Ovary (tissue), 3 donors: ENCODE data around the gene MCTP2.

ENCODE experiments used
- CTCF ChIP-seq, 3 donors: fragments of 450-650 bp in 2 of 3; fragments of 200-600 bp in 1 of 3; IDR thresholded peaks; one replicate each; pipeline versions ENCODE4 v1.5.1 to v1.8.0; 2016 to 2022; ENCODE audit warnings: antibody characterized with exemption in 3 of 3, mild to moderate bottlenecking in 1 of 3
- EP300 ChIP-seq: sonication (generic); formaldehyde crosslinking; IDR thresholded peaks from one replicate; pipeline ENCODE4 v1.6.1; 2017; ENCODE audit warnings: antibody characterized with exemption
- POLR2A ChIP-seq: fragments of 450-650 bp; IDR thresholded peaks from one replicate; pipeline ENCODE4 v1.6.1; 2017; ENCODE audit warnings: antibody characterized with exemption, mild to moderate bottlenecking, moderate library complexity
- donor health status: DM: no; HTN: no; CAD: no.

GRCh38 chr15:94212291-94212690, 19.1 kb upstream of the MCTP2 start:
- TF ChIP-seq CTCF (IDR thresholded peaks at IDR 0.05): no peak
- TF ChIP-seq POLR2A: no peak
- no peak for TF ChIP-seq EP300
